Neural progenitor cell (in vitro differentiated cells): ENCODE data around the gene POLK.

Experiments
- CTCF ChIP-seq: fragments of 200-600 bp; sonication (generic); IDR thresholded peaks from 2 replicates; pipeline ENCODE4 v1.5.1; 2017; ENCODE audit warnings: antibody characterized with exemption, mild to moderate bottlenecking
- EZH2 ChIP-seq: fragments of 200-600 bp; sonication (generic); IDR thresholded peaks from 2 replicates; pipeline ENCODE4 v1.6.1; 2017; ENCODE audit warnings: antibody characterized with exemption, mild to moderate bottlenecking, moderate library complexity

DNA sequence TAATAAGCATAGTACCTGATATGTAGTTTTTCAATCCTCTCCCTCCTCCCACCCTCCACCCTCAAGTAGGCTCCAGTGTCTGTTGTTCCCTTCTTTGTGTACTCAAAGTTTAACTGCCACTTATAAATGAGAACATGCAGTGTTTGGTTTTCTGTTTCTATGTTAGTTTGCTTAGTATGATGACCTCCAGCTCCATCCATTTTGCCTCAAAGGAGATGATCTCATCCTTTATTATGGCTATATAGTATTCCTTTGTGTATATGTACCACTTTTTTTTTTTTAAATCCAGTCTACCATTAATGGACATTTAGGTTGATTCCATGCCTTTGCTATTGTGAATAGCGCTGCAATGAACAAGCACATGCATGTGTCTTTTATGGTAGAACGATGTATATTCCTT, 20.5 kb downstream of the POLK start:
- no peak for TF ChIP-seq CTCF
- no peak for TF ChIP-seq EZH2
